AG08395 (cell line): ENCODE results near the gene ZFAND4.
"Not testable (repeated sequence)": the region's sequence is repeated elsewhere in the genome, so short reads cannot be mapped to it uniquely, and the experiment has no call there.

Experiments used
- DNase-seq: peaks from one replicate; pipeline ENCODE4 v3.0.0; 2012; ENCODE audit warnings: mixed read lengths, low spot score

Gene ZFAND4

GRCh38 chr10:45589868-45590267 is 82.7 kb downstream of the ZFAND4 start:
- DNase-seq, result no peak

GRCh38 chr10:45589009-45589408 is 83.6 kb downstream of the ZFAND4 start:
- DNase-seq, result no peak

- no peak for DNase-seq
Observed at GRCh38 chr10:45586028-45586824, 86.3 kb downstream of the ZFAND4 start.

- DNase-seq, result no peak
Observed at GRCh38 chr10:45585131-45585530, 87.4 kb downstream of the ZFAND4 start.

- DNase-seq, result no peak
Observed at GRCh38 chr10:45582386-45582781, 90.2 kb downstream of the ZFAND4 start.

GRCh38 chr10:45581582-45582385 is 90.8 kb downstream of the ZFAND4 start:
- DNase-seq, result no peak

- no peak for DNase-seq
Observed at GRCh38 chr10:45581216-45581549, 91.4 kb downstream of the ZFAND4 start.

- no peak for DNase-seq
Observed at GRCh38 chr10:45580371-45581215, 92.0 kb downstream of the ZFAND4 start.

GRCh38 chr10:45578384-45578971 is 94.1 kb downstream of the ZFAND4 start:
- no peak for DNase-seq

GRCh38 chr10:45575966-45576597 is 96.5 kb downstream of the ZFAND4 start:
- no peak for DNase-seq

GRCh38 chr10:45575032-45575761 is 97.4 kb downstream of the ZFAND4 start:
- not testable (repeated sequence) for DNase-seq

GRCh38 chr10:45569471-45569870 is 103.1 kb downstream of the ZFAND4 start:
- DNase-seq, result no peak

GRCh38 chr10:45566415-45566814 is 106.2 kb downstream of the ZFAND4 start:
- DNase-seq, result no peak
